K562 treated with DMSO at 1 percent for 12 hours (cell line): ENCODE results near the gene TESK1. TPM values are rescaled to one million over a fixed set of nuclear protein-coding genes. Genes with fewer than 3 reads are reported as not detected.

Experiments used
- total RNA-seq: library from RNA; unstranded; fragments of 300-600 nt; gene quantifications from 2 replicates; pipeline ENCODE4 v1.2.3, GENCODE V29; 2022; ENCODE audit not compliant: insufficient read depth

The TESK1 gene, protein sequence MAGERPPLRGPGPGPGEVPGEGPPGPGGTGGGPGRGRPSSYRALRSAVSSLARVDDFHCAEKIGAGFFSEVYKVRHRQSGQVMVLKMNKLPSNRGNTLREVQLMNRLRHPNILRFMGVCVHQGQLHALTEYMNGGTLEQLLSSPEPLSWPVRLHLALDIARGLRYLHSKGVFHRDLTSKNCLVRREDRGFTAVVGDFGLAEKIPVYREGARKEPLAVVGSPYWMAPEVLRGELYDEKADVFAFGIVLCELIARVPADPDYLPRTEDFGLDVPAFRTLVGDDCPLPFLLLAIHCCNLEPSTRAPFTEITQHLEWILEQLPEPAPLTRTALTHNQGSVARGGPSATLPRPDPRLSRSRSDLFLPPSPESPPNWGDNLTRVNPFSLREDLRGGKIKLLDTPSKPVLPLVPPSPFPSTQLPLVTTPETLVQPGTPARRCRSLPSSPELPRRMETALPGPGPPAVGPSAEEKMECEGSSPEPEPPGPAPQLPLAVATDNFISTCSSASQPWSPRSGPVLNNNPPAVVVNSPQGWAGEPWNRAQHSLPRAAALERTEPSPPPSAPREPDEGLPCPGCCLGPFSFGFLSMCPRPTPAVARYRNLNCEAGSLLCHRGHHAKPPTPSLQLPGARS
- 10.3 and 21.6 TPM in 2 replicates for total RNA-seq

GRCh38 chr9:35604578-35605350 lies at the start of gene TESK1:
Gene TESK1, plus strand, starts transcription at chr9:35605262. Its CDS starts 358 bp downstream, at chr9:35605620.

DNA sequence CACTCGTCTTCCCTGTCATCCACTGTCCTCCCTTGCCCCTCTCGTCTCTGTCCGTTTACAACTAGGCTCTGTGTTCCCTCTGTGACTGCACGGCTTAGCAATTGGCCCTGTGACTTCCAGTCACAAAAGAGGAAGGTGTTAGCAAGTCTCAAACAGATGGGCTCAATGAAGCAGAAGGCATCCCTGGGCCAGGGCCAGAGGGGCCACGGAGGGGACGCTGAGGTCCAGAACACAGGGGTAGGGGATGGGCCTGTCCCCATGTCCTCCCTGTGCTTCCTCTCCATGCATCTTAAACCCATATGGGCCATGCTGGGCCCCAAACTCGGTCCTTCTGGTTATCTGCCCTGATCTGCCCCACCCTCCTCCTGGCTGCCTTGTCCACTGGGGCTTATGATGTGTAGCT lies 13.3 kb downstream of the TESK1 start, which contains the start of gene CD72:
CD72 (minus strand) TSS at position 89 of the 403 bp plus-strand sequence. CDS start 110 bp downstream, outside the sequence.

GRCh38 chr9:35650341-35651158 lies 45.5 kb downstream of the TESK1 start, which contains the start of gene SIT1:
Gene SIT1, minus strand, starts transcription at chr9:35650931. Its CDS starts 78 bp downstream, at chr9:35650853.

GRCh38 chr9:35657546-35658136 lies 52.6 kb downstream of the TESK1 start, which contains the start of gene RMRP:
Gene RMRP, minus strand, starts transcription at chr9:35658019.

GRCh38 chr9:35658137-35658967 lies 53.3 kb downstream of the TESK1 start, which contains the start of gene CCDC107:
Gene CCDC107, plus strand, starts transcription at chr9:35658292. Its CDS starts 88 bp downstream, at chr9:35658380.

Other genes starting within 250 kb of the TESK1 start
- gene RUSC2, start 115.2 kb upstream of the TESK1 start, total RNA-seq, result 4.4 and 10.3 TPM in 2 replicates
- 1.2 TPM in 1 of 2 replicates, not detected in the other for gene CD72, start 13.2 kb downstream of the TESK1 start, total RNA-seq
- gene SIT1, start 45.7 kb downstream of the TESK1 start, total RNA-seq, result not detected in 2 replicates
- gene RMRP, start 52.8 kb downstream of the TESK1 start, total RNA-seq, result not detected in 2 replicates
- gene CCDC107, start 53.0 kb downstream of the TESK1 start, total RNA-seq, result 16.5 and 19.3 TPM in 2 replicates
- 6.5 and 15.3 TPM in 2 replicates for gene ARHGEF39, start 59.9 kb downstream of the TESK1 start, total RNA-seq
- 0.68 and 6.6 TPM in 2 replicates for gene CA9, start 68.7 kb downstream of the TESK1 start, total RNA-seq
- gene TPM2, start 84.7 kb downstream of the TESK1 start, total RNA-seq, result 3.0 and 3.1 TPM in 2 replicates
- 73.8 and 145 TPM in 2 replicates for gene TLN1, start 126.9 kb downstream of the TESK1 start, total RNA-seq
- 31.0 and 35.1 TPM in 2 replicates for gene CREB3, start 127.4 kb downstream of the TESK1 start, total RNA-seq
- 30.1 and 65.7 TPM in 2 replicates for gene GBA2, start 144.0 kb downstream of the TESK1 start, total RNA-seq
- 3.0 and 13.3 TPM in 2 replicates for gene RGP1, start 144.0 kb downstream of the TESK1 start, total RNA-seq
- not detected in 2 replicates for gene MSMP, start 149.0 kb downstream of the TESK1 start, total RNA-seq
- gene NPR2, start 186.3 kb downstream of the TESK1 start, total RNA-seq, result 1.5 and 3.2 TPM in 2 replicates
- gene SPAG8, start 207.0 kb downstream of the TESK1 start, total RNA-seq, result not detected in 2 replicates
- 60.7 and 93.3 TPM in 2 replicates for gene HINT2, start 209.8 kb downstream of the TESK1 start, total RNA-seq
- gene FAM221B, start 223.5 kb downstream of the TESK1 start, total RNA-seq, result not detected in 2 replicates
- 2.4 and 4.2 TPM in 2 replicates for gene TMEM8B, start 224.0 kb downstream of the TESK1 start, total RNA-seq